Measurements from ENCODE around the gene AQP1.

The AQP1 gene

DNA sequence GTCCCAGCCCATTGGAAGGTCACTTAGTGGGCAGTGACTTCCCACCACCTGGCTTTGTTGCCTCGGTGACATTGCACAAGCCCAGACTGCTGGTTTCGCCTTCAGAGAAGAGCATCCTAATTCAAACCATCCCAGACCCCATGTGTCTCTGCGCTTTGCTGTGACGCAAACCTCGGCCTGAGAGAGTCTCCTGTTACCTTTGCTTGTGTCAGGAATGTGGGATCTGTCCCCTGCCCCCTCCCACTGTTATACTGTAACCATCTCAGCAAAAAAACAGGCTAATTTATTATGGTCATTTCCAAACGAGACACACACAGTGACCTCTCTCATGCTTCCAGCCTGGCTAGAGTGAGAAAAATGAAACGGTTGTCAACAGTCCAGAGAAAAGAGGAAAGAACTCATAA is 25.0 kb upstream of the AQP1 start:
- DNase-seq: no peak

DNA sequence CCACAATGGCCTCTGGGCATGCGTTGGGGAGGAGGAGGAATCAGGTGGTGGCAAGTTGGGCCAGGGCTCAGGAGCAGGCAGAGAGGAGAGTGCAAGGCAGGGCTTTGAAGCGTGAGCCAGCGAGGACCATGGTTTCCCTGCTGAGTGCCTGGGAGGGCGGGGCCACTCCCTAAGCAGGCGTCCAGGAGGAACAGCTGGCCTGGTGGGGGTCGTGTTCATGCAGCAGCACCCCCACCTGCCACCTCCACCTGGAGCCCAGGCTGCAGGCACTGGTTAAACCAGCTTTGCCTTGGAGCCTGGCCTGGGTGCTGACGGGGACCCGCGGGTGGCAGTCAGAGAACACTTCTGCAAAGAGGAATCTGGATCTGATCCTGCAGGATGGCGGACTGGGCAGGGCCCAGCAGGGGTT is 24.2 kb upstream of the AQP1 start:
- DNase-seq: peak; percentile 88

DNA sequence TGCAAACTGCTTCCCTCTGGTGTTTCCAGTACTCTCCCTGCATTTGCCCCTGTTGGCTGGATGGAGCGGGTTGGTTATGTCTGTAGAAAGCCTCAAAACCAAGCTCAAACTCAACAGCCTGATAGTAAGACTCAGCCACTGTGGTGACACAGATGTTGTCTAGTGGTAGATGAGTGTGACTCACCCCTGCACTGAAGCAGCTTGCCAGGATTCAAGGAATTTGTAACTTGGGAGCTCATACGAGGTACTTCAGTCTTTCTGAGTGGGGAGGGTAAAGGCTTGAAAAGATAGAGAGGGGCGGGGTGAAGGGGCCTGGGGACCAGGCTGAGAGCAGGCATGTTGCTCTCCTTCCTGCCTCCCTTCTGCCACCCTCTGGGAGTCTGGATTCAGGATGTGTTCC is 22.9 kb upstream of the AQP1 start:
- no peak for DNase-seq

DNA sequence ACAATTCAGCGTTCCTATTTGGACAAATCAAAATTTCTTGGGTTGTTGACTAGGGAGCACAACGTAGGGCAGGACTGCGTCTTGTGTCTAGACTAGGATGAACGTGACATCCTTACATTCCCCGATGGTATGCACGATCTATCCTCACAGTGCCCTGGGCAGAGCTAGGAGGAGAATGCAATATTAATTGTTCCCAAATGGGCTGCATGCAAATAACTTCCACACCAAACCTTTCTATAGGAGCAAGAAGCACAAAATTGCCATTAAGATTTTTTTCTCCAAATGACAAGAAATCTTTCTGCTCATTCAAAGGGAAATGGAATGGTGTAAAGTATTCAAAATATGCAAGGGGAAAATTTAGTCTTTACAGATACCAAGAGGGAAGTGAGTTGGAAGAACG is 21.4 kb upstream of the AQP1 start:
- DNase-seq: no peak

DNA sequence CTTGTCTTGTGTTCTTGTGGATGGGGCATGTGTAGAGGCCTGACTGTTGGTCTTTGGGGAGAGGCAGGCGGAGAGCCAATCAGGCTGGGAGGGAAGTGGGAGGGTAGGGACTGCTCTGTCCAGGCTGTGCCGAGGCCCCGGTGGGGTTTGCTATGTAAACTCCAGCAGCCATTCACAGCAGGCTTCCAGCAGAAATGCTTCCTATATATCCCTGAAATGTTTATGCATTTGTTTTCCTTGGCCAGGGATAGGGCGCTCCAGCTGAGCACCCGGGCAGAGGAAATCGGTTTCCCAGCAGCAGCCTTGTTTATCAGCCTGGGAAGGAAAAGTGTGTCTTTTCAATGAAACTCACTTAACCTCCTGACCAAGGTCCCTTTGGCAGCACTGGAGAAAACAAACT is 18.3 kb upstream of the AQP1 start:
- no peak for DNase-seq

DNA sequence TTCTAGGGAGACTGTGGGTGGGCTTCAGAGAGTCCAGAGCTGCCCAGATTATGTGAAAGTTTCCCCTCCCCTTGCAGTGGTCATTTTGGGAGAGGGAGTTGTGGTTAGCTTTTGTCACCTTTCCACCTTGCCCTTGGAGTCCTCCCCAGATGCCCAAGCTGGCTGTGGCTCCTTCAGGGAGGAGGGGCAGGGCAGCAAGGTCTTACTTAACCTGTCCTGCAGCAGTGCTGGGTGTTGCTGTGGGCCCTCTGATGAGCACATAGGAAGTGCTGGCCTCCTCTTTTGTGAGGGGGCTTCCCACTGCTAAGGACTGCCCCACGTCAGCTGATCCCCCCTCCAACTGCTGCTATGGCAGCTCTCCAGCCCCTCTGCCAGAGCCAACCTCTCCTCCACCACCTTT is 17.6 kb upstream of the AQP1 start:
- no peak for DNase-seq

DNA sequence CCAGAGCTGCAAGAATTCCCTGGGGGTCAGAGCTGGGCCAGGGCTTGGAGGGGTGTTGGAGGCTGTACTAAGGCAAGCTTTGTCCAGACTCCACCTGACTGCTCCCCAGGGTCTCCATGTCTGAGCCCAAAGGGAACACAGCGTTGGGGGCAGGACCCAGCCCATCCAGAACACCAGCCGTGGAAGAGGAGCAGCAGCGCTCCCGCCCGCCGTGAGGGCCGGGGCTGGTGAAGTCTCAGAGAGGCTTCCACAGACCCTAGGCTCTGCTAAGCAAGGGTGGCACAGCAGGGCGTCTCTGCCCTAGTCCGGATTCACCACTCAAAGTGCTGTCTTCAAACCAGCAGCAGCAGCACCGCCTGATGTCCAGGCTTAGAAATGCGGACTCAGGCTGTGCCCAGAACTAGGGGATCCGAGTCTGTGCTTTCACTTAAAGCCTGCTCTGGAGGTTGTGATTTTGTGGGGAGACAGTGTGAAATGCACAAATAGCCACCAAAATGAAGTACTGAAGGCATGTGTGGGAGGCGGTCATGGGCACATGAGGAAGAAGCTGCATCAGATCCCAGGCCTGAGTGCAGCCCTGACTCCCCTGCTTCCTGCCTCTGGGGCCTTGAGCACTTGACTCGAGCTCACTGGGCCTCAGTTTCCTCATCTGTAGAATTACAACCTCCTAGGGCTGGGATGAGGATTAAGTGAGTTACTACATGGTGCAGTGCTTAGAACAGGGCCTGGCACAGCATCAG is 16.6 kb upstream of the AQP1 start:
- no peak for DNase-seq

DNA sequence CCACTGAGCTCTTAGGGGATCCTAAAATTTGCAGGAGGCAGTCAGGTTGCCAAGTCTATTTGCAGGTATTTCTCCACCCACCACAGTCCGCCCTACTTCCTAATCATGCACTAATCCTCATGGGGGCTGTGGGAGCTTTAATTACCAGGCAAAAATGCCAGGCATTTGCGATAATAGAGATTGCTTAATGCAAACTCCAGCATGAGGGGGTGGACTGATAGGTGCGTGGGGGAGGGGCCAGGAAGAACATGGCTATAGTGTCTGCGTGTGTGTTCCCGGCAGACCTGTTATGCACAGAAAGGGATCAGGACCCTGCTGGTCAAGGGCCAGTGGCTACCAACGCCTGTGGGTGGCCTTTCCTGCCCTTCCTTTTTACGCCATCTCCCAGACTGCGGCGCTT is 15.6 kb upstream of the AQP1 start:
- no peak for DNase-seq

DNA sequence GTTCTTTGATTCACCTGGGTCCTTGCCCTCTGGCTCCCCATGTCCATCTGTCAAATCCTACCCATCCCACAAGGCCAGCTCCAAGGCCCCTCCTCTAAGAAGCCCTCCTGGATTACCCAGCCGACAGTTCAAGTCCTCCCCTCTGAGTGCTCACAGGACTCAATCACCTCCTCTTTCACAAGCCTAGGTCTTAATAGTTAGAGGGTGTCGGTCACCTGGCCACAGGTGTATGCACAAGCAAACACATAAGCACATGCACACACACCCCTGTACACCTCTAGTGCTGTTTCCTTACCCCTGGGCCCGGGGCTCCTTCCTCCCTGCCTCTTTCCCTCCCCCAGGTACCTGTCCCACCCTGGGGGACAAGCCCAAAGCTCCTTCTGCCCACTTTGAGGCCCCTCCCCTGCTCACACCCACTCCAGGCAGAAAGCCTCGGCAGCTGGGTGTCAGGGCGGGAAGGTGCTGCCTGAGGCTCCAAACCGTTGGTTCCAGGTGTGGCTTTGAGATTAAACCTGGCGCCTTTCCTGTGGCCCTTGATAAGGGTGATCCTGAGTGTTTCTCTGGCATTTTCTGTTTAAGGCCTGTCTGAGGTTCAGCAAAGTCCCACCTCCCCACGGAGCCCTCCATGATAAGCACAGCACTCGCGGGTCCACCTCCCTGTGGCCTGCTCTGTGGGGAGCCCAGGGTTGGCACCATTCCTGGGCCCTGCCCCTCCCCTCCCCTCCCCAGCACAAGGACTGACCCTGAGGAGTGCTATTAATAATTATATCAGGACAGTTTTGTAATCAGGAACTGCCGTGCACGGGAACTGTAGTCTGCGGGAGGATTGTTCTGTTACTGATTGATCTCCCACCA is 14.6 kb upstream of the AQP1 start:
- no peak for DNase-seq

DNA sequence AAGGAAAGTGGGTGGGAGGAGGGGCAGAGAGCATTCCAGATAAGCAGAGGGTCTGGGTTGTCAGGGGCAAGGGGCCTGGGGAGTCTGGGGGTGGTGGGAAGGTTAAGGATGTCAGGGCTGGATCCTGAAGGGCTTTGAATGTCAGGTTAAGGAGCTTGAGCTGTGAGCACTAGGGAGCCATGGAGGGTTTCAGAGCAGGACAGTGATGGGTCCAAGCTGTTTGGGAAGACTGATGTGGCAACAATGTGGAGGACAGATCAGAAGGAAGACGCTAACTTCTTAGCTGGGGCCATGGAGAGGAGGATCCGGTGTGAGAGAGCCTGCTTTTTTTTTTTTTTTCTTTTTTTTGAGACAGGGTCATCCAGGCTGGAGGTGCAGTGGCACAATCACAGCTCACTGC is 13.9 kb upstream of the AQP1 start:
- no peak for DNase-seq

DNA sequence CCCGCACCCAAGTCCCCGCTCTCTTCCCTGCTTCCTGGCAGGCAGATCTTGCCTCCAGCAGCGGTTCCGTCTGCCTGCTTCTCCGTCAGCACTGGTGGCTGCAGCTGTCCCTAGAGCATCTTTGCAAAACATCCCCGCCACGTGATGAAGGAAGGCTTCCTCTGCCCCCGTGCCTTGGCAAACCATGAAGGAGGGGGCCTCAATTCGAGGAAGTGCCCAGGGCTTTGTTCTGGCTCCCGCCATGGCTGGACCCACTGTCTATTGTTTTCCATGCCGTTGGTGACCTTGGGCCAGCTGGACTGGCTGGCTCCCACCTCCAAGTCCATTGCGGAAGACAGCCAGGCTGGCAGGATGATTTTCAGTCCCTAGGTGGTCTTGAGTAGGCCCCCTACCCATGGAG is 13.2 kb upstream of the AQP1 start:
- DNase-seq: no peak

DNA sequence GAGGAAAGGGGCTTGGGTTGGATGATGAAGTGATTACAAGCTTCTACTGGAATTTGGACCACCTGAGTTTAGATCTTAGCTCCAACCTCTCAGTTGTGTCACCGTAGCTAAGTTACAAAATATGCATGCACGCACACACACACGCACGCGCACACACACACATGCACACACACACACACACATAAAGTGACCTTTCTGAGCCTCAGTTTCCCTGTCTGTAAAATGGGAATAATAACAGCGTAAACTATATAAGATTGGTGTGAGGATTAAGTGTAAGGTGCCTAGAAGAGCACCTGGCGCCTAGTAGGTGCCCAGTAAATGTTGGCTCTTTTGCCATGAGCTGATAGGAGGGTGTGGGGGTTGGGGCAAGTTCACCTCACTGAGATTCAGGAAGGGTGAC is 12.6 kb upstream of the AQP1 start:
- DNase-seq: no peak

DNA sequence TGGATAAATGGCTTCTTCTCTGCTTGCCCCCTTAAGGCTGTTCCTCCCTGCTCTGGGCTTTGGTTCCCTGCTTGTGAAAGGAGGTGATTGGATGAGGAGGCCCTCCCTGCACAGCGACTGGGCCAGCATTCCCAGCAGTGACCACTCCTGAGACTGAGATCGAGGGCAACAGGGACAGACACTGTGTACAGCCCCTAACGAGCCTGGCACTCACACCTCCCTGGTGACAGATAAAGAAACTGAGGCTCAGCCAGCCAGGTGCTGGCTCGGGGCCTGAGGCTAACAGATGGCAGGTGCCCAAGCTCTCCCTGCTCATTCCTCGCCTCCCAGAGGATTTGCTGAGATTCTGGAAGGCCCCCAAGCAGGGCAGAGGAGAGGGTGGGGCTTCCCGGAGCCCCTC is 12.0 kb upstream of the AQP1 start:
- no peak for DNase-seq

DNA sequence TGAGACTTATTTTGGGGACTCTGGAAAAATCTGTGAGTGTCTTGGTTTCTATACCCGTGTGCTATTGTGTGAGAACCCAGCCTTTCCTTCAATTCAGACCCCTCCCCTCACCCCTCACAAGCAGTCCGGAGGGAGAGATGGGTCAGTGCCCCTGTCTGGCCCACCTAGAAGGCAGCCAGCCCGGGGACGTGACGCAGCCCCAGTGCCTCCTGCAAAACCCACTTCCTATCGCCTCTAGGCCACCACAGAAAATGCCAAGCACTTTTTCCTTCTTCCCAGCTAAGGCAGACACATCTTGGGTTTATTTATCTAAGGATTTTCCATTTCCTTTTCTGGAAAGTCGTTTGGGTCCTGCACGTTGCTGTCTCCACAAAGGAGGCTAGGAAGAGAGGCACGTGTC is 11.6 kb upstream of the AQP1 start:
- no peak for DNase-seq

DNA sequence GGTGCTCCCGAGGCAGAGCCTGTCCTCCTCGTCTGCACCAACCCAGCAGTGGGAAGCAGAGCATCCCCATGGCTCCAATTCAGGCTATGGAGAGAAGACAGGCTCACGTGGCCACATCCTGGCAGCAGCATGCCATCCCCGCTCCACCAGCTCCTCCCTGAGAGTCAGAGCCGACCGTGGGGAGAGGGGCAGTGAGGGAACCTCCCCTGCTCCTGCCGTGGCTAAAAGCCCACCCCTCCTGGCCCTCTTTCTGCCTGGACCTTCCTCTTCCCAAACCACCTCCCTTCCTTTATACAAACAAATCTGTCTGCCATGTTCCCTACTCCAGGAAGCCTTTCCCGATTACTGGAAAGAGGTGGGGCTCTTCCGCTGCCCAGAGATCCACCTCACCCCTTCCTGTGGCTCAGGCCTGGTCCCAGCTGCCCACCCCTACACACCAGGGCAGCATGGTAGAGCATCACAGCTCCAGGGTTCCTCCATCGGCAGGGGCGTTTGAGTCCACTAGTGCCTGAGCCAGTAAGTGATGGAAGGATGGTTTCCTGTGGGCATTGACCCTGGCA is 10.8 kb upstream of the AQP1 start:
- no peak for DNase-seq

DNA sequence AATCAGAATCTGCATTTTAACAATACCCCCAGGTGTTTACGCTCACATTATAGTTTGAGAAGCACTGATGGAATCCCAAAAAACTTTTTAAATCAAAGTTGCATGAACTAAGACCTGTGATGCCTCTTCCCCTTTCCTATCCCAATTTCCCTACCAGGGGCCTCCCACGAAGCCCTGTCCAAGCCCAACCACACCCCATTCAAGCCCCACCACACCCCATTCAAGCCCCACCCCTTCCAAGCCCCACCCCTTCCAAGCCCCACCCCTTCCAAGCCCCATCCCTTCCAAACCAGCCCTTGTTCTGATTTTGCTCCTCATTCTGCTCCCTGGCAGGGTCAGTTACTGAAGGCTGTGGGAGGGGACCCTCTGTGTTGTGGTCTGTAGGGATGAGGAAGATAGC is 9.8 kb upstream of the AQP1 start:
- no peak for DNase-seq

DNA sequence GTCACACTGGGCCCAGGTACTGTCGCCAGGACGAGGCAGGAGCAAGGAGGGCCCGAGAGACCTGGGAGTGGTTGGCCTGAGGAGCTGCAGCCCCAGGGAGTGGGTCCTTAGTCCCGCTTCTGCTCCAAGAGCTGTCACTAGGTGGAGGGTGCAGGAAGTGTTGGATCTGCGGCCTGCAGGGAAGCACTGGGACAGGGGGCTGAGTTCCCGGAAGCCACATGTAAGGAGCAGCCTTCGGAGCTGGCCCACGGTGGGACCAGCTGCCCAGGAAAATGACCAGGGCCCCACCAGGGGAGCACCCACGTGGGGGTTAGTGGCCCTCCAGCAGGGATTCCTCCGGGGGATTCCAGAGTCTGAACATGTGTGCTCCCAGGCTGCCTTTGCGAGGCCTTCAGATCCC is 9.2 kb upstream of the AQP1 start:
- no peak for DNase-seq

DNA sequence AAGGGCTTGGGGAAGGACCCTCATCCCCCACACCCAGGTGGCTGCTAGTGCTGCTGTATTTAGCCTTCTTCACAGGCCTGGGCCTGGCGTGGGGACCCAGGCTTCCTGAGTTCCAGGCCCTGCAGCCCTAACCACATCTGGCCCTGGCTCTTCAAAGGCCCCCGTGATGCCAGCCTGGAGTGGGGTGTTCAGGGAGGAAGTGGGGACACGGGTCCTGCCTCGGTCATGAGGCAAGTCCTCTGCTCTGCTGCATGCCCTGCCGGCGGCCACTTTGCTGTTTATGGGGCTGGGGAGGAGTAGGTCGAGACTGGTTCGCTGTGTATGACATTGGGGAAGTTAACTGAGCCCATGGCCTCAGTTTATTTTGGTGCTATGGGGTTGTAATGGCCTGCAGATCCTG is 8.5 kb upstream of the AQP1 start:
- no peak for DNase-seq

DNA sequence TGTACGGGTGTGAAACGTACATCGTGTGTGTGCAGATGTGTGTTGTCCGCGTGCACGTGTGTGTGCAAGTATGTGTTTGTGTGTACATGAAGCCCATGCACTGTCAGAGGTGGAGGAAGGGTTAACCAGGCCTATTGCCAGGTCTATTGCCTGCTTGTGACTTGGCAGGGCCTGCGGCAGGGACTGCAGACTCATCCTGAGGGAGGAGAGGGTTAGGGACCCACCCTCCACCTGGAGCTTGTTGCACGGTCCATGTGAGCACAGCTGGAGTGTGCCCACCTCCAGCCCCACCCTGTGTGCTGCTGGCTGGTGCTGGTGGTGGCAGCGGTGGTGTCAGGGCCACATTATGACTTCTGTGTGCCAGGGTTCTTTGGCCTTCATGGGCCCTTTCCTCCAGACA is 7.1 kb upstream of the AQP1 start:
- no peak for DNase-seq

DNA sequence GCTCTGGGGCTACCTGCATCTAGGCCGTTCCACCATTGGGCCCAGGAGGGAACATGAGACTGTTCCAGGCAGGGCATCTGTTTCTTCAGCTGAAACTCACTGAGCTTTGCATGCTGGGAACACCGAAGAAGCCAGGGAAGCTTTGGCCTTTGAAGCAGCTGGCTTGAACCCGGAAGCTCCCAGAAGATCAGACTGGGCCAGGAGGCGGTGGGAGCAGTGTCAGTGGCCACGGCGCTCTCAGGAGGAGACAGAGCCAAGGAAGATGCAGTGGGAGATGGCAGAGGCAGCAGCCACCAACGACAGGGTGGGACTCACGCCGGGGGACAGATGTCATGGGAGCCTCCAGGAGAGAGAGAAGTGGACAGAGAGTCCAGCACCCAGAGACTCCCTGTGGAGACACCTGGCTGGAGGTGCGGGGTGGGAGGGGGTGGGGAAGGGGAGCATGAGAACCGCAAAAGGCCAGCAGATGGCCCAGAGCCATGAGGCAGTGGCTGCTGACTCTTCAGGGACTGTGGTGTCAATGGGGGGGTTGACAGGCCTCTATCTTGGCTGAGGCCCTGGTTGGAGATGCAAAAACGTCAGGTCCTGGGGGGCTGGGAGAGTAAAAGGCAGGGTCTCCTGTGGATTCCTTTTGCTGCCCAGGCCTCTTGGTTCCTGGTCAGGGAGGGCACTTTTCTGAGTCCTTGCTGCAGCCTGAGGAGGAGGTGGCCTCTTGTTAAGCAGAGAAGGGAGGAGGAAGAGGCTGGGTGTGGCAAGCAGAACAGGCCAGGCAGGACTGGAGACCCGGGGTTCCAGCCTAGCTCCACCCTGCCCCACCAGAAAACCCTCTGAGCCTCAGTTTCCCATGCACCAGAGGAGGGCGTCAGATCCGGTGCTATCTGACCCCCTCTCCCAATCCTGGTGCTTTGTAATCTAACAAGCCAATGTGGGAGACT is 6.3 kb upstream of the AQP1 start:
- DNase-seq: no peak

DNA sequence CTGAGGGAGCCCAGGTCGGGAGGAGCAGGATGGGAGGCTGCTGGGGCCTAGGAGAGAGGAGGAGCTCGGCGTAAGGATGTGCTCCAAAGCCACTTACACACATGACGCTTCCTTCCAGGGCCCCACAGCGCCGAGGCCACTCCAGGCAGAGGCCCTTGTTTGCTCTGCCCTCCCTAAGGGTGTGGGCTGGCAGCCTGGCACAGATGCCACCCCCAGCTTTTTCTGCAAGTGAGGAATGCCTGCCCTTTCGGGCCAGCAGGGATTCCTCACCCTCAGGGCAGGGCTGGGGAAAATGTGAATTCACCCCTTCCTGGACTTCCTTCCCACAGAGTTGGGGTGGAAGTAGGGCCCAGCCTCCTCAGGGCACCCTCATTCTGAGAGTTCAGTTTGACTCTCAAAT is 5.6 kb upstream of the AQP1 start:
- no peak for DNase-seq

DNA sequence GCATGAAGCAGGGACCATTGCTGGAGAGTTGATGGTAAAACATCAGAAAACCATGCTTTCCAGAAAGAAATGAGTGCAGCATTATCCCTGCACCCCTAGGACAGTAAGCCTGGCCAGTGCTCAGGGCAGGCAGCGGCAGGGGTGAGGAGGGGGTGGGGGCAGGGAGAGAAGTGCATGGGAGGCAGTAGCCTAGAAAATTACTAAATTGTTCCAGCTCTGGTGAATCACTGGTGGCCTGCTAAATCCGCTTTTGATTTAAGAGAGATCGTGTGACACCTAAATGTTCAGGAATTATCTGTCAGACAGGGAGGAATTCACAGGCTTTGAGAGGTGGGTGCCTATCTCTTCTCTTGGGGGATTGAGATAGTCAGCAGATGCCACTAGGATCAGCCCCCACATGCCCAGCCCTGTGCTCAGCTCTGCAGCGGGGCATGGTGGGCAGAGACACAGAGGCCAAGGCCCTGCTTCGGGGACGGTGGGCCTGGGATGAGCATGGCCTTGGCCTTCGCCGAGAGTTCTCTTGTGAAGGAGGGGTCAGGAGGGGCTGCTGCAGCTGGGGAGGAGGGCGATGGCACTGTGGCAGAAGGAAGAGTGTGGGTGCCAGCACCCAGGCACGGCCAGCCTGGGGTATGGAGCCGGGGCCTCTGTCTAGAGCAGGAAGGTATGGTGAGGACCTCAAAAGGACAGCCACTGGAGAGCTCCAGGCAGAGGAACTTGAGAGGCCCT is 5.0 kb upstream of the AQP1 start:
- no peak for DNase-seq
